ENCODE results near the gene RHOJ. TPM values are rescaled to one million over a fixed set of nuclear protein-coding genes. Genes with fewer than 3 reads are reported as not detected.

Gene RHOJ
- total and polyA plus RNA-seq, 2 donors (not counting 3 experiments of a cell fraction or from before 2014, with no cell fraction given), result 191 to 486 TPM

DNA sequence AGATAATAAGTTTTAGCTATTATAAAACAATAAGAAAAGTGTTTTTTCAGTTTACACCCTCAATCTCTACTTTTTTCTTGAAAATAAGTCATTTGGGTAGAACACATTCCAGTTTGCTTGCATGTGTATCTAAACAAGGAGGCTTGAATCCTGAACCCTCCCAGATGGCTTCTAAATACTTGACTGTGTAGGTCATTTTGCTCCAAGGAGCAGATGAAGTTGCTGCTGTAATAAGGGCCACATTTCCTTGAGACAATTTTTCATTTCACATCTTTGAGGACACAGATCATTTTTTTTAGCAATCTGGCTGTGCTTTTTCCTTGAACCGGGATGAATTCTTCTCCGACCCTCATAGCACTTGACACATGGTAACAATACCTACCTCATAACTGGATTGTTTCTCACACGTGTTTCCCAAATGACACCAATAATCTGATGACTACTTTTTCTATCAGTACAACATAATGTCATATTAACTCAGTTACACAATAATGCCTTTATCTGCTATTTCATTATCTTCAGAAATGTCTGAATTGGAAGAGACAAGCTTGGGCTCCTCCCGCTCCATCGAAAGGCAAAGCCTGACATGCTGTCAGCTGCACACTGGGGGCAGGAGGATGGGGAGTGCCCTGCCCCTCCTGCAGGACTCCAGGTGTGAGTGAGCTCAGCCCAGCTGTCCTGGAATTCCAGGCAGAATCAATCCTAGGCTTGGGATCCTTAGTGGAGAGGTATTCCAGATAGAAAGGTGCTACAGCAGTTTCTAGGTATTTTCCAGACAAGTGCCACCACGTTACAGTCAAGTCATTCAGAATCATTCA lies 83.6 kb downstream of the RHOJ start:
- no peaks in the 10 kb centered on the region for H3K4me1 ChIP-seq (ENCODE audit: control insufficient read depth, extremely low read depth, insufficient read depth, low read length)
- dilution Hi-C loops (cut with MboI; ENCODE audit: extremely low pct_ligation_motif_present, low sequenced_read_pairs), result no loop called here
- H3K4me3 ChIP-seq (replicated peaks in 1 of 3; ENCODE audit: insufficient read depth in 1 of 3, low read depth in 1 of 3, low read length in 3 of 3), result no peak overlapping the region
- no peak for DNase-seq (ENCODE audit: low read depth, low spot score)
- no TSS peak for BruUV-seq (replicated peaks)
- no peak for FAIRE-seq
- H2AFZ ChIP-seq (ENCODE audit: low read depth, low read length), result no peak overlapping the region
- POLR2A ChIA-PET, result no interaction called here
- no peaks in the 10 kb centered on the region for H4K20me1 ChIP-seq (replicated peaks; ENCODE audit: control insufficient read depth, extremely low read depth, insufficient read depth, low read length)
- no peak overlapping the region for H3K4me2 ChIP-seq (ENCODE audit: insufficient read depth, low read length)
- intact Hi-C loops (cut with micrococcal nuclease), result no loop called here
- no peaks in the 10 kb centered on the region for H3K79me2 ChIP-seq (ENCODE audit: control insufficient read depth, insufficient read depth, low read length)
- no peak for TF ChIP-seq GATA2 (IDR thresholded peaks at IDR 0.05; ENCODE audit: insufficient read depth, insufficient read length, low read depth, low read length)
- TF ChIP-seq POLR2AphosphoS5 (IDR thresholded peaks at IDR 0.05; ENCODE audit: insufficient read depth, low read depth, low read length), result no peak
- no peak for TF ChIP-seq MYC (IDR thresholded peaks at IDR 0.05; ENCODE audit: low read depth, low read length)
- TF ChIP-seq JUN (IDR thresholded peaks at IDR 0.05; ENCODE audit: borderline replicate concordance, insufficient read depth, insufficient read length, low read depth), result no peak
- TF ChIP-seq, protein P1, sequence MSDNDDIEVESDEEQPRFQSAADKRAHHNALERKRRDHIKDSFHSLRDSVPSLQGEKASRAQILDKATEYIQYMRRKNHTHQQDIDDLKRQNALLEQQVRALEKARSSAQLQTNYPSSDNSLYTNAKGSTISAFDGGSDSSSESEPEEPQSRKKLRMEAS (IDR thresholded peaks at IDR 0.05; ENCODE audit: insufficient read depth, insufficient read length), result no peak
- no peak for TF ChIP-seq EZH2 (IDR thresholded peaks at IDR 0.05; ENCODE audit: borderline replicate concordance, low read depth, low read length, severe bottlenecking)
- no peak for TF ChIP-seq POLR2A (IDR thresholded peaks at IDR 0.05; ENCODE audit: low read depth, low read length)
- TF ChIP-seq FOS (IDR thresholded peaks at IDR 0.05; ENCODE audit: borderline replicate concordance, insufficient read depth, low read length), result no peak
- TF ChIP-seq, protein P2, sequence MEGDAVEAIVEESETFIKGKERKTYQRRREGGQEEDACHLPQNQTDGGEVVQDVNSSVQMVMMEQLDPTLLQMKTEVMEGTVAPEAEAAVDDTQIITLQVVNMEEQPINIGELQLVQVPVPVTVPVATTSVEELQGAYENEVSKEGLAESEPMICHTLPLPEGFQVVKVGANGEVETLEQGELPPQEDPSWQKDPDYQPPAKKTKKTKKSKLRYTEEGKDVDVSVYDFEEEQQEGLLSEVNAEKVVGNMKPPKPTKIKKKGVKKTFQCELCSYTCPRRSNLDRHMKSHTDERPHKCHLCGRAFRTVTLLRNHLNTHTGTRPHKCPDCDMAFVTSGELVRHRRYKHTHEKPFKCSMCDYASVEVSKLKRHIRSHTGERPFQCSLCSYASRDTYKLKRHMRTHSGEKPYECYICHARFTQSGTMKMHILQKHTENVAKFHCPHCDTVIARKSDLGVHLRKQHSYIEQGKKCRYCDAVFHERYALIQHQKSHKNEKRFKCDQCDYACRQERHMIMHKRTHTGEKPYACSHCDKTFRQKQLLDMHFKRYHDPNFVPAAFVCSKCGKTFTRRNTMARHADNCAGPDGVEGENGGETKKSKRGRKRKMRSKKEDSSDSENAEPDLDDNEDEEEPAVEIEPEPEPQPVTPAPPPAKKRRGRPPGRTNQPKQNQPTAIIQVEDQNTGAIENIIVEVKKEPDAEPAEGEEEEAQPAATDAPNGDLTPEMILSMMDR (IDR thresholded peaks at IDR 0.05; ENCODE audit: extremely low read depth in 1 of 2, insufficient read depth in 1 of 2, low read depth in 1 of 2, low read length in 2 of 2), result no peak
- peaks cover 50 to 63% of the 10 kb centered on the region in 2 experiments for H3K36me3 ChIP-seq (ENCODE audit: control insufficient read depth in 2 of 2, extremely low read depth in 1 of 2, insufficient read depth in 2 of 2, low read length in 2 of 2)
- H3K9ac ChIP-seq (replicated peaks; ENCODE audit: extremely low read depth, insufficient read depth, low read length), result no peak overlapping the region
- H3K9me1 ChIP-seq (replicated peaks; ENCODE audit: control insufficient read depth, extremely low read depth, insufficient read depth, low read length), result no peaks in the 10 kb centered on the region
- H3K27me3 ChIP-seq (ENCODE audit: control insufficient read depth in 2 of 2, insufficient read depth in 2 of 2, low read length in 2 of 2), result no peaks in the 10 kb centered on the region
- H3K27ac ChIP-seq (ENCODE audit: insufficient read depth, low read depth, low read length), result no peak overlapping the region
- no peaks in the 10 kb centered on the region for H3K9me3 ChIP-seq (replicated peaks; ENCODE audit: control insufficient read depth, insufficient read depth, low read length)
- CTCF ChIA-PET, result interaction anchor here (1.0 kb wide), 2 partner anchors 113 to 1016 kb away, joined by 3 read pairs; no protein-coding TSS in a partner anchor

Measured in endothelial cell of umbilical vein (primary cell).